H9 (cell line): Measurements from ENCODE around the gene RFESD. TPM values are rescaled to one million over a fixed set of nuclear protein-coding genes. Genes with fewer than 3 reads are reported as not detected.

Experiments
- DNase-seq: peaks from one replicate; pipeline ENCODE4 v3.0.0-alpha.2; 2017
- H2AFZ ChIP-seq: one replicate; pipeline ENCODE4 v1.6.1; 2013; ENCODE audit warnings: mild to moderate bottlenecking, low read length, control low read depth, moderate library complexity
- H2AK5ac ChIP-seq: 2 replicates; pipeline ENCODE4 v1.6.1; 2013; ENCODE audit warnings: low read length, control low read depth, mixed read lengths; ENCODE audit not compliant: insufficient read length
- H2BK120ac ChIP-seq: one replicate; pipeline ENCODE4 v1.6.1; 2013; ENCODE audit warnings: low read depth, mild to moderate bottlenecking, low read length, control low read depth, inconsistent platforms; ENCODE audit not compliant: poor library complexity, severe bottlenecking
- H2BK12ac ChIP-seq: 2 replicates; pipeline ENCODE4 v1.6.1; 2013; ENCODE audit warnings: low read length, control low read depth, mixed read lengths, low read depth; ENCODE audit not compliant: insufficient read length
- H2BK15ac ChIP-seq: 2 replicates; pipeline ENCODE4 v1.6.1; 2013; ENCODE audit warnings: low read depth, low read length, control low read depth
- H2BK20ac ChIP-seq: one replicate; pipeline ENCODE4 v1.6.1; 2013; ENCODE audit warnings: low read depth, mild to moderate bottlenecking, low read length, control low read depth, inconsistent platforms; ENCODE audit not compliant: poor library complexity, severe bottlenecking
- H2BK5ac ChIP-seq: 2 replicates; pipeline ENCODE4 v1.6.1; 2013; ENCODE audit warnings: low read length, control low read depth, mixed read lengths; ENCODE audit not compliant: insufficient read length
- H3K14ac ChIP-seq: 2 replicates; pipeline ENCODE4 v1.6.1; 2013; ENCODE audit warnings: low read length, control low read depth; ENCODE audit not compliant: insufficient read depth
- H3K18ac ChIP-seq: 2 replicates; pipeline ENCODE4 v1.6.1; 2013; ENCODE audit warnings: low read depth, mild to moderate bottlenecking, mixed read lengths, low read length, control low read depth; ENCODE audit not compliant: insufficient read length
- H3K23ac ChIP-seq: 2 replicates; pipeline ENCODE4 v1.6.1; 2013; ENCODE audit warnings: low read length, control low read depth, mixed read lengths, low read depth; ENCODE audit not compliant: insufficient read length
- H3K23me2 ChIP-seq: 2 replicates; pipeline ENCODE4 v1.6.1; 2013; ENCODE audit warnings: low read depth, mild to moderate bottlenecking, mixed read lengths, low read length, control low read depth; ENCODE audit not compliant: insufficient read length, poor library complexity, severe bottlenecking
- H3K27ac ChIP-seq: 2 replicates; pipeline ENCODE4 v1.5.1; 2013; ENCODE audit warnings: low read length, control low read depth, mixed read lengths, low read depth; ENCODE audit not compliant: insufficient read length
- H3K27me3 ChIP-seq: 2 replicates; pipeline ENCODE4 v1.6.1; 2013; ENCODE audit warnings: low read length, control low read depth, inconsistent platforms; ENCODE audit not compliant: insufficient read depth
- H3K4ac ChIP-seq: 2 replicates; pipeline ENCODE4 v1.6.1; 2013; ENCODE audit warnings: low read depth, mild to moderate bottlenecking, control low read depth, inconsistent platforms, low read length, moderate library complexity
- H3K4me1 ChIP-seq: 2 replicates; pipeline ENCODE4 v1.6.1; 2013; ENCODE audit warnings: low read length, control low read depth, inconsistent platforms; ENCODE audit not compliant: insufficient read depth
- H3K4me2 ChIP-seq: 2 replicates; pipeline ENCODE4 v1.6.1; 2013; ENCODE audit warnings: low read length, control low read depth, mixed read lengths; ENCODE audit not compliant: insufficient read length, insufficient read depth
- H3K56ac ChIP-seq: 2 replicates; pipeline ENCODE4 v1.6.1; 2013; ENCODE audit warnings: low read depth, mild to moderate bottlenecking, mixed read lengths, low read length, control low read depth; ENCODE audit not compliant: insufficient read length
- H3K79me1 ChIP-seq: 2 replicates; pipeline ENCODE4 v1.6.1; 2013; ENCODE audit warnings: low read depth, mild to moderate bottlenecking, moderate library complexity, low read length, control low read depth, inconsistent platforms; ENCODE audit not compliant: insufficient read depth, poor library complexity, severe bottlenecking
- H3K79me2 ChIP-seq: 2 replicates; pipeline ENCODE4 v1.6.1; 2013; ENCODE audit warnings: low read length, control low read depth, inconsistent platforms; ENCODE audit not compliant: insufficient read depth
- H3K9ac ChIP-seq: 2 replicates; pipeline ENCODE4 v1.6.1; 2013; ENCODE audit warnings: low read length, control low read depth, mixed read lengths; ENCODE audit not compliant: insufficient read length; ENCODE audit errors: extremely low read depth
- H3K9me3 ChIP-seq: one replicate; pipeline ENCODE4 v1.6.1; 2013; ENCODE audit warnings: low read depth, low read length, inconsistent platforms; ENCODE audit not compliant: control insufficient read depth
- H3T11ph ChIP-seq: one replicate; pipeline ENCODE4 v1.6.1; 2013; ENCODE audit warnings: mild to moderate bottlenecking, low read length, control low read depth, inconsistent platforms
- H4K20me1 ChIP-seq: one replicate; pipeline ENCODE4 v1.6.1; 2013; ENCODE audit not compliant: control insufficient read depth, insufficient read length, insufficient read depth
- H4K5ac ChIP-seq: 2 replicates; pipeline ENCODE4 v1.6.1; 2013; ENCODE audit warnings: low read depth, mild to moderate bottlenecking, mixed read lengths, low read length, control low read depth; ENCODE audit not compliant: insufficient read length
- H4K8ac ChIP-seq: replicated peaks from 2 replicates; pipeline ENCODE4 v1.6.1; 2013; ENCODE audit warnings: low read length, control low read depth, mixed read lengths, low read depth; ENCODE audit not compliant: insufficient read length
- H4K91ac ChIP-seq: 2 replicates; pipeline ENCODE4 v1.6.1; 2013; ENCODE audit warnings: low read depth, mild to moderate bottlenecking, moderate library complexity, mixed read lengths, low read length, control low read depth; ENCODE audit not compliant: insufficient read length
- H3K27ac Mint-ChIP-seq, 3 experiments: 2 replicates in 2 of 3; 3 replicates in 1 of 3; pipeline ENCODE4 v1.8.0; 2020 to 2021; ENCODE audit warnings: mixed read lengths in 3 of 3, mild to moderate bottlenecking in 1 of 3, moderate library complexity in 1 of 3
- H3K27me3 Mint-ChIP-seq: 2 replicates; pipeline ENCODE4 v1.8.0; 2021; ENCODE audit warnings: low read depth, mild to moderate bottlenecking, moderate library complexity, mixed read lengths
- H3K36me3 Mint-ChIP-seq, 3 experiments: 2 replicates in 2 of 3; 3 replicates in 1 of 3; pipeline ENCODE4 v1.8.0; 2020 to 2021; ENCODE audit warnings: low read depth in 3 of 3, mixed read lengths in 3 of 3; ENCODE audit not compliant: insufficient read depth in 1 of 3
- H3K4me1 Mint-ChIP-seq, 2 experiments: 2 replicates each; pipeline ENCODE4 v1.8.0; 2020; ENCODE audit warnings: mixed read lengths in 2 of 2
- H3K4me3 Mint-ChIP-seq, 2 experiments: 2 replicates in 1 of 2; 3 replicates in 1 of 2; pipeline ENCODE4 v1.8.0; 2020 to 2021; ENCODE audit warnings: mild to moderate bottlenecking in 2 of 2, mixed read lengths in 2 of 2, moderate library complexity in 1 of 2
- H3K9me3 Mint-ChIP-seq, 2 experiments: 2 replicates in 1 of 2; 3 replicates in 1 of 2; pipeline ENCODE4 v1.8.0; 2020; ENCODE audit warnings: mild to moderate bottlenecking in 2 of 2, mixed read lengths in 2 of 2, moderate library complexity in 1 of 2
- WGBS: extraction: QIAGEN DNeasy Blood & Tissue Kit; methylation state at CpG from one replicate; pipeline ENCODE4 v1.1.7; 2013; ENCODE audit warnings: missing lambda C conversion rate, low lambda C conversion rate, mixed read lengths; ENCODE audit not compliant: insufficient read length; ENCODE audit errors: extremely low coverage; 5-methylcytosine and 5-hydroxymethylcytosine counted together
- total RNA-seq: library from RNA; stranded (reverse); gene quantifications from 2 replicates; pipeline ENCODE4 v1.2.1, GENCODE V29; 2021
- TF ChIP-seq, protein P1 (sequence below): fragments of 200-600 bp; sonication (generic); conservative IDR thresholded peaks from 3 replicates; pipeline ENCODE4 v1.8.0; 2021; ENCODE audit warnings: antibody characterized with exemption, mild to moderate bottlenecking

RFESD gene
- total RNA-seq, 1 experiment from 2014 or later, result 1.7 TPM

DNA sequence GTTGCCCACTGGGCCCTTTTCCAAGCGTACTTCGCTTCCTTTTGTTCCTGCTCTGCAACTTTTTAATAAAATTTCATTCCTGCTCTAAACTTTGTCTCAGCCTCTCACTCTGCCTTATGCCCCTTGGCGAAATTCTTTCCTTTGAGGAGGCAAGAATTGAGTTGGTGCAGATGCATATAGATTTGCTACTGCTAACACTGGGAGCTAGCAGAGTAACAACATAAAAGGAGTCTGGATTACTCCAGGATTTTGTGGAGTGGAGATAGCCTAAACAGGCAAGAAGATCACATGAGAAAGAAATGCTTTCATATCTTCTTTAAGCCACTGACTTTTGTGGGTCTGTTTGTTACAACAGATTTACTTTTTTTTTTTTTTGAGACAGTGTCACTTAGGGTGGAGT, 12.9 kb upstream of the RFESD start:
- no peaks in the 10 kb centered on the region for H3K27me3 ChIP-seq
- no peak overlapping the region for H3K4me2 ChIP-seq
- H4K8ac ChIP-seq, result no peak overlapping the region
- Mint-ChIP-seq H3K27me3 (peaks cover 3% of the 10 kb centered on the region; the same call in 1 of the 2 replicates), H3K36me3 (peaks cover 8 to 18% (median 11%) of the 10 kb centered on the region in 3 experiments), H3K4me1 (peaks cover 0 to 6% of the 10 kb centered on the region in 2 experiments; a peak in 1 of 4 replicates), H3K4me3 (no peak overlapping the region), H3K9me3 (peaks cover 13 to 15% of the 10 kb centered on the region in 2 experiments; a peak in 4 of 5 replicates), H3K27ac (no peak overlapping the region)
- H2BK5ac ChIP-seq, result no peak overlapping the region
- DNase-seq, result no peak
- H3K23ac ChIP-seq, result no peak overlapping the region
- H3K23me2 ChIP-seq, result no peaks in the 10 kb centered on the region
- H3K14ac ChIP-seq, result no peak overlapping the region
- no peak overlapping the region for H3T11ph ChIP-seq
- TF ChIP-seq, protein P1, sequence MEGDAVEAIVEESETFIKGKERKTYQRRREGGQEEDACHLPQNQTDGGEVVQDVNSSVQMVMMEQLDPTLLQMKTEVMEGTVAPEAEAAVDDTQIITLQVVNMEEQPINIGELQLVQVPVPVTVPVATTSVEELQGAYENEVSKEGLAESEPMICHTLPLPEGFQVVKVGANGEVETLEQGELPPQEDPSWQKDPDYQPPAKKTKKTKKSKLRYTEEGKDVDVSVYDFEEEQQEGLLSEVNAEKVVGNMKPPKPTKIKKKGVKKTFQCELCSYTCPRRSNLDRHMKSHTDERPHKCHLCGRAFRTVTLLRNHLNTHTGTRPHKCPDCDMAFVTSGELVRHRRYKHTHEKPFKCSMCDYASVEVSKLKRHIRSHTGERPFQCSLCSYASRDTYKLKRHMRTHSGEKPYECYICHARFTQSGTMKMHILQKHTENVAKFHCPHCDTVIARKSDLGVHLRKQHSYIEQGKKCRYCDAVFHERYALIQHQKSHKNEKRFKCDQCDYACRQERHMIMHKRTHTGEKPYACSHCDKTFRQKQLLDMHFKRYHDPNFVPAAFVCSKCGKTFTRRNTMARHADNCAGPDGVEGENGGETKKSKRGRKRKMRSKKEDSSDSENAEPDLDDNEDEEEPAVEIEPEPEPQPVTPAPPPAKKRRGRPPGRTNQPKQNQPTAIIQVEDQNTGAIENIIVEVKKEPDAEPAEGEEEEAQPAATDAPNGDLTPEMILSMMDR, result no peak
- no peak overlapping the region for H3K56ac ChIP-seq
- H2AK5ac ChIP-seq, result no peak overlapping the region
- H4K5ac ChIP-seq, result no peak overlapping the region
- no peak overlapping the region for H2AFZ ChIP-seq
- no peaks in the 10 kb centered on the region for H4K20me1 ChIP-seq
- H2BK15ac ChIP-seq, result no peak overlapping the region
- H3K18ac ChIP-seq, result no peak overlapping the region
- no peak overlapping the region for H3K4ac ChIP-seq
- no peak overlapping the region for H4K91ac ChIP-seq
- H3K79me1 ChIP-seq, result no peaks in the 10 kb centered on the region
- H3K4me1 ChIP-seq, result no peaks in the 10 kb centered on the region
- no peak overlapping the region for H2BK120ac ChIP-seq
- no peak overlapping the region for H3K9ac ChIP-seq
- H3K9me3 ChIP-seq, result peaks cover 9% of the 10 kb centered on the region
- no peak overlapping the region for H2BK12ac ChIP-seq
- H3K79me2 ChIP-seq, result no peaks in the 10 kb centered on the region
- H3K27ac ChIP-seq, result no peak overlapping the region
- no peak overlapping the region for H2BK20ac ChIP-seq
- WGBS, result no CpG with 5 or more reads among the region's 3 CpGs
